Fibroblast of the aortic adventitia (primary cell): ENCODE measurements around the gene C7orf57. TPM values are rescaled to one million over a fixed set of nuclear protein-coding genes. Genes with fewer than 3 reads are reported as not detected.

ENCODE experiments used
- DNase-seq: peaks from one replicate; pipeline ENCODE4 v3.0.0-alpha.2; 2010; ENCODE audit warnings: low read depth
- H3K4me3 ChIP-seq: 2 replicates; pipeline ENCODE4 v1.5.1; 2011; ENCODE audit warnings: low read depth, mild to moderate bottlenecking, control low read depth, low read length, moderate library complexity
- total RNA-seq: library from RNA; depleted of rRNA; stranded (reverse); fragments of >200 nt; gene quantifications from 2 replicates; pipeline ENCODE4 v1.2.3, GENCODE V29; 2012; ENCODE audit warnings: low replicate concordance
- TF ChIP-seq, protein P1 (sequence below): IDR thresholded peaks from 2 replicates; pipeline ENCODE4 v1.5.1; 2011; ENCODE audit warnings: mild to moderate bottlenecking, low read length, control low read depth, inconsistent platforms; ENCODE audit not compliant: insufficient read depth

The C7orf57 gene
- total RNA-seq, 1 donor, result 0.09 TPM

DNA sequence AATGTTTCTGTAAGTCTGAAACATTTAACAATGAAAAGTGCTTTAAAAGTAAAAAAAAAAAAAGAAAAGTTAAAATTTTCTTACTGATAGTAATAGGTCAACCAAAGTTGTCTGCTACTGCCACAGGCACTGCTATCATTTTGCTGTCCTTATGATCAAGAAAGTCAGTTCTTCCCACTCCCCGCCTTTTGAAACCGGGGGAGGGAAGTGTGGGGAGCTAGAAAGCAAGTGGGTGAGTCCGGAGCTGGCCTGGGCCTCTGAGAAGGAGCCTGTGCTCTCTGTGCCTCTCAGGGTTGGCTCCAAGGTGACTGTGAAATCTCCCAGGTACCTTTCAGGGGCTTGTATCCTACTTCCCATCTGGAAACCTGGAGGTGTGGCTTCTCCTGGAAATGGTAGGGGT is 7.3 kb downstream of the C7orf57 start:
- TF ChIP-seq, protein P1, sequence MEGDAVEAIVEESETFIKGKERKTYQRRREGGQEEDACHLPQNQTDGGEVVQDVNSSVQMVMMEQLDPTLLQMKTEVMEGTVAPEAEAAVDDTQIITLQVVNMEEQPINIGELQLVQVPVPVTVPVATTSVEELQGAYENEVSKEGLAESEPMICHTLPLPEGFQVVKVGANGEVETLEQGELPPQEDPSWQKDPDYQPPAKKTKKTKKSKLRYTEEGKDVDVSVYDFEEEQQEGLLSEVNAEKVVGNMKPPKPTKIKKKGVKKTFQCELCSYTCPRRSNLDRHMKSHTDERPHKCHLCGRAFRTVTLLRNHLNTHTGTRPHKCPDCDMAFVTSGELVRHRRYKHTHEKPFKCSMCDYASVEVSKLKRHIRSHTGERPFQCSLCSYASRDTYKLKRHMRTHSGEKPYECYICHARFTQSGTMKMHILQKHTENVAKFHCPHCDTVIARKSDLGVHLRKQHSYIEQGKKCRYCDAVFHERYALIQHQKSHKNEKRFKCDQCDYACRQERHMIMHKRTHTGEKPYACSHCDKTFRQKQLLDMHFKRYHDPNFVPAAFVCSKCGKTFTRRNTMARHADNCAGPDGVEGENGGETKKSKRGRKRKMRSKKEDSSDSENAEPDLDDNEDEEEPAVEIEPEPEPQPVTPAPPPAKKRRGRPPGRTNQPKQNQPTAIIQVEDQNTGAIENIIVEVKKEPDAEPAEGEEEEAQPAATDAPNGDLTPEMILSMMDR, result no peak
- H3K4me3 ChIP-seq, result no peak overlapping the region
- no peak for DNase-seq

DNA sequence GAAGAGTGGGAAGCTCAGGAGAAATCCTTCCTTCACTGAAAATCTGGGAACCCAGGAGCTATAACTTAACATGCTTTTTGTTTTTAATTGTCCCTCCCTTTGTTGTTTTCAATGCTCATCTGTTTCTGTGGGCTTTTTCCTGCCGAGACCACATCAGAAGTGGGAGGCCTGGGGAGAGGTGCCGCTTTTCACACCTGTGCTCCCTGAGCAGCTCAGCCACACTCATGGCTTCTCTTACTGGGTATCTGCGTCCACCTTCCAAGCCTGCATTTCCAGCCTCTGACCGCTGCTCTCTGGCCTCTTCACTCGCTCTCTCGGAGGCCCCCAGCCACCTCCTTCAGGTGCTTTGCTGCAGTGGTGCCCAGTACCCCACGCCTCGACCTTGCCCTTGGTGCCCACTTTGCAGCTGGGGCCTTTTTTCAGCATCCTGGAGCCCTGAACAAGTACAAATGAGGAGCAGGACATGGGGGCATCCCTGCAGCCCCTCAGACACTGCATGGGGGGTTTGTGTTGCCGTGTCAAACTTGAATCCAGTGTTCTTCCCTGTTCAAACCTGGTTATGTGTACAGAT is 9.9 kb downstream of the C7orf57 start:
- TF ChIP-seq, protein P1, result no peak
- no peak overlapping the region for H3K4me3 ChIP-seq
- DNase-seq, result no peak

DNA sequence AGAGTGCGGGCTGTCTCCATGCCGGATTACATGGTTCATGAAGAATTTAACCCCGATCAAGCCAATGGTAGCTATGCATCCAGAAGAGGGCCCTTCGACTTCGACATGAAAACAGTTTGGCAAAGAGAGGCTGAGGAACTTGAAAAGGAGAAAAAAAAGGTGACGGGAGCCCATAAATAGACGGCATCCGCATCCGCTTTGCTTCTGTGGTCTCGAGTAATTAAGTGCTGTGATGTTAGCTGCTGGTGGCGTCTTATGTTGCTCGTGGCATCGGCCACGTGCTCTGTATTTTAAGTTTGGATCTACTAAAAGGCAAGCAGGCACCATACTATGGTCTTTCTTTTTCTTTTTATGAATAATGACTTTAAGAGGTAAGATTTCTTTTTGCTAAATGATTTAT is 11.1 kb downstream of the C7orf57 start:
- TF ChIP-seq, protein P1, result no peak

DNA sequence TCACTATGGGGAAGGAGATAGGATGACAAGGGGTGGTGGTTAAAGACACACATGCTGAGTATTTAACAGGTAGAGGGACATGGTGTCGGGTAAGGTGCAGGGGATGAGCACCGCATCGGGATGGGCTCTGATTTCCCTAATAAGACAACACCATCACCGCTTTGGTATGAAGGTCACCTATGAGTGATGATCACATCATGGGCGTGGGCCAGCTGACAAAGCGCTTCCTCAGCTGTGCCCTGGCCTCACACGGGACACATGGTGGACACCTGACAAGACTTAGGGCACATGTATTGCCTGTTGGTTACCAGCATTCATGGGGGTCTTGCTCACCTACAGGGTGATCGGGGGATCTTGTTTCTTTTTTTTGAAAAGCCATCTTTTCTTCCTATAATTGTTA is 12.8 kb downstream of the C7orf57 start:
- no peak for DNase-seq
- TF ChIP-seq, protein P1, result no peak
- H3K4me3 ChIP-seq, result no peak overlapping the region

More for the DNA sequence above, 11.1 kb downstream of the C7orf57 start:
- no peak for DNase-seq
- H3K4me3 ChIP-seq, result no peak overlapping the region

DNA sequence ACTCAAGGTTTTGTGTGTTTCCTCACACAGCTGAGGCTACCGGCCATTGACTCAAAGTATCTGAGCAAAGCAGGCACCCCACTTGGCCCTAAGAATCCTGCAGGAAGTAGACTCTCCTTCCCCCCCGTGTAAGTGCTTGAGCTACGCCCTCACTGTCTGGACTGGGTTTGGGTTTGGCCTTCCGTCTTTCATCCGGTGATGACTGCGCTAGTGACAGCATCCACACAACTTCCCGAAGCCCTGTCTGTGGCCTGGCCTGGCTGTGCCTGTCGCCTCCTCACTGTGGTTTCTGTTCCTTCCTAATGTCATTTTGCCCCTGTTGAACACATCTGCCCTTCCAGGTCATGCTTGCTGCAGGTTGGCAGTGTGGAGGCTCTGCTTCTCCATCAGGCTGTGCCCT is 14.5 kb downstream of the C7orf57 start:
- DNase-seq, result no peak
- no peak overlapping the region for H3K4me3 ChIP-seq
- TF ChIP-seq, protein P1, result no peak

DNA sequence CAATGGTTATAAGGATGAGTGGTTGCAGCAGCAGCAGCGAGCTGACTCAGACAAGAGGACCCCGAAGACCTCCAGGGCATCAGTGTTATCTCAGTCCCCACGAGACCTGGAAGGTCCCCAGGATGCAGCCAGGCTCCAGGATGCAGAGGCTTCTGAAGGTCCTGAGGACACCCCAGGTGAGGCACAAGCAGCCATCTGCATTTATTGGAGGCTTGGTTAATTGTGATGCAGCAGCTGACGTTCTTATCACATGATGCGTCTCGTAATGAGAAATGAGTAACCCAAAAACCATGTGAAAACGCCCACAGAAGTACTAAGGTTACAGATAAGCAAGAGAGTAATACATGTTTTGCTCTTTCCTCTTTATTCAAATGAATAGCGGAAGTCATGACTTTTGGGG is 17.4 kb downstream of the C7orf57 start:
- no peak overlapping the region for H3K4me3 ChIP-seq
- TF ChIP-seq, protein P1, result no peak
- peak; percentile 65 for DNase-seq

GRCh38 chr7:48053736-48054135 is 18.4 kb downstream of the C7orf57 start:
- TF ChIP-seq, protein P1, result no peak
- DNase-seq, result no peak
- no peak overlapping the region for H3K4me3 ChIP-seq
